ENCODE results near the gene BEST2.

Gene BEST2

DNA sequence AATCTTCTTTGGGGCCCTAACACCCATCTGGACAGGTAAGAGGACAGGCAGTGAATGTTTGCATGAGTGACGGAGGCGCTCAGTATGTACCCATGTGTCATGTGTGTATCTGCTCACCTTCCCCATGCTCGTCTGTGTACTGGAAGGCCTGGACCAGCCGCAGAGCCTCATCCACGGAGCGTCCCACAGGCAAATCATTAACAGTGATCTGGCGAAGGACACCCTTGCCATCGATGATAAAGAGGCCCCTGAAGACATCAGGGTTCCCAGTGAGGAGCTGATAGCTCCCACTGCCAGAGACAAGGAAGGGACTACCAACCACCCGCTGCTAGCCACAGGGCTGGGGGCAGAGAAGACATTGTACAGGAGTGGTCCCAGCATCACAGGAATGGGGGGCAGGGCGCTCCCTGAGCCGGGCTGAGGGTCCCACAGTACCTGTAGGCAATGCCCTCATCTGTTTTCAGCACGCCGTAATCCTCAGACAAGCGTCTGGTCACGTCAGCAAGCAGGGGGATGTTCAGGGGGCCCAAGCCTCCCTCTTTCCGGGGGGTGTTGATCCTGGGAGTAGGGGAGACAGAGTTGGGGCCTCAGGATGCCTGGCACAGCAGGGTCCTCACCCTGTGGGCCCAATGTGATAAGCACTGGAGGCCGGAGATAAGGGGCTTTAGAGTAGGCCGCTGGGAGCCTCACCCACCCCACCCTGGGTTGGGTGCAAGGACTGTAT is 48.3 kb downstream of the BEST2 start:
- no peak for DNase-seq (ENCODE audit: low read depth in 1 of 2, low spot score in 1 of 2)

GRCh38 chr19:12800466-12800770 is 48.8 kb downstream of the BEST2 start:
- no peak for DNase-seq (ENCODE audit: low read depth in 1 of 2, low spot score in 1 of 2)

DNA sequence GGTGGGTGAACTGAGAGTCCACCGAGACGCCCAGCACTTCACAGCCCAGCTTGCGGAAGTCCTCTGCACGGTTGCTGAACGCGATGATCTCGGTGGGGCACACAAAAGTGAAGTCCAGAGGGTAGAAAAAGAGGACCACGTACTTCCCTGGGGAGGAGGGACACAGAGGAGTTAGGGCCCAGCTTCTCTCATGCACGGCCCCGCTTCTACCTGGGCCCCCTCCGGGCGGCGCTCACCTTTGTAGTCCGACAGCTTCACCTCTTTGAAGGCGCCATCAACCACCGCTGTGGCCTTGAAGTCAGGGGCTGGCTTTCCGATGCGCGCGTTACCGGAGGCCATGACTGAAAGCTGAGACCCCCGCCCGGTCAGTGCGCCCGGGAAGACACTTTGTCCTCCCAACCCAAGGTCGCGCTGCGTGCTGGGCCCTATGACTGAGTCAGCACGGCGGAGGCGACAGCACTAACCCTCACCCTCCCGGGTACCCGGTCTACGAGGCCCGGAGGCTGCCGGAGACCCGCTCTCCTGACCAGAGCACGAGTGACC is 49.4 kb downstream of the BEST2 start:
- no peak for DNase-seq (ENCODE audit: low read depth in 1 of 2, low spot score in 1 of 2)

DNA sequence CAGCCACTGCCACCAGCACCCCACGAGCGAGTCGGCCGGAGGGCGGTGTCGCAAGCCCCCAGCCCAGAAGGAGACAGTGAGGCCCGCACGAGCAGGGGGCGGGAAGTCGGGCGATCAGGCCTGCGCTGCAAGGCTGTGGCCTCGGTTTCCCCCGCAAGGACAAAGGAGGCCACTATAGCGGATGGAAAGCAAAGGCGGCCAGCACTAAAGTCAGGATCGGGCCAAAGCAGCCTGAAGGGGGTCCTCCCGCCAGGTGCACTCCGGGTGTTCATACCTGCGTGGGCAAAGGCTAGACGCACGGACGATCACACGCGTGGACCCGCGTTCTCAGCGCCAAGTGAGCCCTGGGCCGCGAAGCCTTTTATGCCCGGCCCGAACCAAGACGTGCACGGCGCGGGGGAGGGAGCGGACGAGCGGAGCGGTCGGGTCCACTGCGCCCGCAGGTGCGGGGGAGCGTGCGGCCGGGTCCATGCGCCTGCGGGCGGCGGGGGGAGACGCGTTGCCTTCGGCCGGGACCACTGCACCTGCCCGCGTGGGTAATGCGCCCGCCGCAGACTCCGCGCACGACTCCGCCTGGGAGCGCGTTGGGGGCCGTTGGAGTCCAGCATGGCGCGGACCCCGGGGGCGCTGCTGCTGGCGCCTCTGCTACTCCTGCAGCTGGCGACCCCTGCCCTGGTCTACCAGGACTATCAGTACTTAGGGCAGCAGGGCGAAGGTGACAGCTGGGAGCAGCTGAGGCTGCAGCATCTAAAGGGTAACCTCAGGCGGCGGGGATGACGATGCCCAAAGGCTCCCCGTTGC is 50.1 kb downstream of the BEST2 start, which contains the start of the genes PRDX2 and THSD8:
Gene PRDX2, minus strand, starts transcription at position 335 of the 801 bp plus-strand sequence. CDS start 539 bp downstream, outside the sequence.
Gene THSD8, plus strand, starts transcription at position 604 of the 801 bp plus-strand sequence. Its CDS starts 3 bp downstream, at position 607.
- peak in 1 of 2 donors; percentile 64 for DNase-seq (ENCODE audit: low read depth in 1 of 2, low spot score in 1 of 2)

GRCh38 chr19:12802267-12803106 is 50.9 kb downstream of the BEST2 start:
- DNase-seq (ENCODE audit: low read depth in 1 of 2, low spot score in 1 of 2), result no peak

- DNase-seq (ENCODE audit: low read depth in 1 of 2, low spot score in 1 of 2), result no peak
Observed at GRCh38 chr19:12804051-12804450, 52.5 kb downstream of the BEST2 start.

DNA sequence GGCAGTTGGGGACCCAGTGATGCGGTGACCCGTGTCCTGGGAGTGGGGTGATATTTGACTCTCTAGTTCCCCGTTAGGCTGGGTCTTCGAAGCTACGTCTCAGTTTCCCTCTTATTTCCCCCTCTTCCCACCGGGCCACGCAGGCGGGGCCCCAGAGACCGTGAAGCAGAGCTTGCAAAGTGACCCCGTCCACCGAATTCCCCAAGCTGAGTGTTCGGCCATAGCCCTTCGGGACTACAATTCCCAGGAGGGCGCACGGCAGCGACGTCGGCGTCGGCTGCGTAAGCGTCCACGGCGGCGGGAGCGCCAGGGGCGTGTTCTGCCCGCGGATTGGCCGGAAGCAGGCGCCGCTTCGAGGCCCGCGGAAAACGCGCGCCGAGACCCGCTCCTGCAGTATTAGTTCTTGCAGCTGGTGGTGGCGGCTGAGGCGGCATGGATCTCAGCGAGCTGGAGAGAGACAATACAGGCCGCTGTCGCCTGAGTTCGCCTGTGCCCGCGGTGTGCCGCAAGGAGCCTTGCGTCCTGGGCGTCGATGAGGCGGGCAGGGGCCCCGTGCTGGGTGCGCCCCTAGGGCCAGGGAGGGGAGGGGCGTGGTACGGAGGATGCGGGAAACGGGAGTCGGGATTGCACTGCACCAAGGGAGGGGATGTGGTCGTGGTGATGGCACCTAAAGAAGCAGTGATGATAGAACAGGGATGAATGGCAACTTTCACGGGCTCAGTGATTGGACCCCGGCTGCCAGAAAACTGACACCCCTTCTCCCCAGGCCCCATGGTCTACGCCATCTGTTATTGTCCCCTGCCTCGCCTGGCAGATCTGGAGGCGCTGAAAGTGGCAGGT is 54.9 kb downstream of the BEST2 start, which contains the start of gene RNASEH2A:
Gene RNASEH2A, plus strand, starts transcription at position 343 of the 840 bp plus-strand sequence. Its CDS starts 90 bp downstream, at position 433.
- DNase-seq (ENCODE audit: low read depth in 1 of 2, low spot score in 1 of 2), result peak; percentile 82 to 83
